Neural crest cell (in vitro differentiated cells): ENCODE data around the gene FKRP. TPM values are rescaled to one million over a fixed set of nuclear protein-coding genes. Genes with fewer than 3 reads are reported as not detected.

ENCODE experiments used
- DNase-seq: peaks from one replicate; pipeline ENCODE4 v3.0.0; 2021; ENCODE audit warnings: low read depth, mixed read lengths, low spot score
- H3K27ac Mint-ChIP-seq: one replicate; pipeline ENCODE4 v1.8.0; 2021; ENCODE audit warnings: mild to moderate bottlenecking, mixed read lengths; ENCODE audit not compliant: unreplicated experiment
- H3K27me3 Mint-ChIP-seq: 2 replicates; pipeline ENCODE4 v1.8.0; 2021; ENCODE audit warnings: low read depth, mild to moderate bottlenecking, mixed read lengths
- H3K36me3 Mint-ChIP-seq: 2 replicates; pipeline ENCODE4 v1.8.0; 2021; ENCODE audit warnings: low read depth, mild to moderate bottlenecking, mixed read lengths
- H3K4me1 Mint-ChIP-seq: 2 replicates; pipeline ENCODE4 v1.8.0; 2021; ENCODE audit warnings: mixed read lengths
- H3K4me3 Mint-ChIP-seq: one replicate; pipeline ENCODE4 v1.8.0; 2021; ENCODE audit warnings: mild to moderate bottlenecking, mixed read lengths
- H3K9me3 Mint-ChIP-seq: 2 replicates; pipeline ENCODE4 v1.8.0; 2021; ENCODE audit warnings: mixed read lengths
- CTCF ChIP-seq: fragments of 200-600 bp; sonication (generic); conservative IDR thresholded peaks from 2 replicates; pipeline ENCODE4 v1.5.0; 2021; ENCODE audit warnings: antibody characterized with exemption, mild to moderate bottlenecking
- total RNA-seq: library from RNA; stranded (reverse); gene quantifications from 2 replicates; pipeline ENCODE4 v1.2.1, GENCODE V29; 2021

Gene FKRP
- total RNA-seq, 1 donor from 2014 or later, result 38.6 TPM

- no peak for DNase-seq
- Mint-ChIP-seq H3K27ac (no peak overlapping the region), H3K9me3 (no peaks in the 10 kb centered on the region), H3K4me1 (peaks cover 37% of the 10 kb centered on the region), H3K36me3 (peaks cover 3% of the 10 kb centered on the region), H3K27me3 (peaks cover 2% of the 10 kb centered on the region), H3K4me3 (peak overlapping the region; percentile 86)
- no peak for TF ChIP-seq CTCF
Observed at GRCh38 chr19:46717716-46718143, 28.1 kb upstream of the FKRP start.

- Mint-ChIP-seq H3K9me3 (no peaks in the 10 kb centered on the region), H3K27ac (no peak overlapping the region), H3K4me3 (peak overlapping the region; percentile 86), H3K4me1 (peaks cover 35% of the 10 kb centered on the region), H3K27me3 (peaks cover 2% of the 10 kb centered on the region), H3K36me3 (peaks cover 3% of the 10 kb centered on the region)
- TF ChIP-seq CTCF, result no peak
- DNase-seq, result no peak
Observed at GRCh38 chr19:46718157-46718933, 27.5 kb upstream of the FKRP start.

- no peak for DNase-seq
- TF ChIP-seq CTCF, result no peak
- Mint-ChIP-seq H3K27me3 (peaks cover 2% of the 10 kb centered on the region), H3K36me3 (peaks cover 3% of the 10 kb centered on the region), H3K4me1 (peaks cover 29% of the 10 kb centered on the region), H3K27ac (no peak overlapping the region), H3K4me3 (peak overlapping the region; percentile 86), H3K9me3 (no peaks in the 10 kb centered on the region)
Observed at GRCh38 chr19:46718934-46719622, 26.8 kb upstream of the FKRP start.

GRCh38 chr19:46719629-46720502 is 26.0 kb upstream of the FKRP start:
- Mint-ChIP-seq H3K9me3 (no peaks in the 10 kb centered on the region), H3K4me1 (peaks cover 25% of the 10 kb centered on the region), H3K36me3 (peaks cover 3% of the 10 kb centered on the region), H3K4me3 (peak overlapping the region; percentile 63), H3K27me3 (peaks cover 2% of the 10 kb centered on the region), H3K27ac (no peak overlapping the region)
- no peak for TF ChIP-seq CTCF
- no peak for DNase-seq

- peaks cover 17% of the 10 kb centered on the region for H3K4me1 Mint-ChIP-seq
- peaks cover 3% of the 10 kb centered on the region for H3K36me3 Mint-ChIP-seq
- no peak overlapping the region for H3K27ac Mint-ChIP-seq
- H3K9me3 Mint-ChIP-seq, result no peaks in the 10 kb centered on the region
- peak overlapping the region; percentile 27 for H3K4me3 Mint-ChIP-seq
- peaks cover 2% of the 10 kb centered on the region for H3K27me3 Mint-ChIP-seq
- TF ChIP-seq CTCF, result no peak
- DNase-seq, result no peak
Observed at GRCh38 chr19:46720503-46721239, 25.2 kb upstream of the FKRP start.
